Esophagus squamous epithelium (tissue), 4 donors: ENCODE results near the gene TM7SF2.

Source experiments
- CTCF ChIP-seq, 6 experiments: fragments of 450-650 bp in 4 of 6; fragments of 200-600 bp in 2 of 6; sonication (generic) in 2 of 6; IDR thresholded peaks; one replicate each; pipeline ENCODE4 v1.5.1; 2016 to 2019; ENCODE audit warnings: antibody characterized with exemption in 6 of 6, mild to moderate bottlenecking in 4 of 6, moderate library complexity in 4 of 6
- POLR2A ChIP-seq, 4 donors: fragments of 450-650 bp; IDR thresholded peaks; one replicate each; pipeline ENCODE4 v1.6.1; 2017; ENCODE audit warnings: antibody characterized with exemption in 4 of 4, mild to moderate bottlenecking in 4 of 4, moderate library complexity in 3 of 4

GRCh38 chr11:65063532-65063931 lies 48.1 kb upstream of the TM7SF2 start:
- TF ChIP-seq CTCF (IDR thresholded peaks at IDR 0.05) (no peak), POLR2A (IDR thresholded peaks at IDR 0.05) (no peak)
